KMS-11 (cell line): ENCODE measurements around the gene TLNRD1.

ENCODE experiments used
- H2AFZ ChIP-seq: fragments of 200-600 bp; sonication (generic); 2 replicates; pipeline ENCODE4 v1.6.1; 2016; ENCODE audit warnings: antibody characterized with exemption, mixed run types, low read depth
- H3K27ac ChIP-seq: fragments of 200-600 bp; sonication (generic); 2 replicates; pipeline ENCODE4 v1.6.1; 2016; ENCODE audit warnings: mild to moderate bottlenecking, mixed run types
- H3K27me3 ChIP-seq: fragments of 200-600 bp; sonication (generic); 2 replicates; pipeline ENCODE4 v1.6.1; 2017; ENCODE audit warnings: mild to moderate bottlenecking, low read depth, mixed run types, moderate library complexity; ENCODE audit not compliant: insufficient read depth
- H3K36me3 ChIP-seq: fragments of 200-600 bp; sonication (generic); 2 replicates; pipeline ENCODE4 v1.6.1; 2017; ENCODE audit warnings: mild to moderate bottlenecking, mixed run types; ENCODE audit not compliant: insufficient read depth
- H3K4me1 ChIP-seq: fragments of 200-600 bp; sonication (generic); 2 replicates; pipeline ENCODE4 v1.6.1; 2016; ENCODE audit warnings: mild to moderate bottlenecking, low read depth, mixed run types; ENCODE audit not compliant: poor library complexity, severe bottlenecking
- H3K4me2 ChIP-seq: fragments of 200-600 bp; sonication (generic); 2 replicates; pipeline ENCODE4 v1.7.0; 2016; ENCODE audit warnings: mild to moderate bottlenecking, mixed run types
- H3K4me3 ChIP-seq: fragments of 200-600 bp; sonication (generic); IDR thresholded peaks from 2 replicates; pipeline ENCODE4 v1.6.1; 2017; ENCODE audit warnings: low read depth, low read length, mixed read lengths; ENCODE audit not compliant: insufficient read depth
- H3K79me2 ChIP-seq: fragments of 200-600 bp; sonication (generic); 2 replicates; pipeline ENCODE4 v1.6.1; 2016; ENCODE audit warnings: low read depth, mixed run types; ENCODE audit not compliant: insufficient read depth
- H3K9ac ChIP-seq: fragments of 200-600 bp; sonication (generic); 2 replicates; pipeline ENCODE4 v1.6.1; 2016; ENCODE audit warnings: mild to moderate bottlenecking, mixed run types
- H4K20me1 ChIP-seq: fragments of 200-600 bp; sonication (generic); 2 replicates; pipeline ENCODE4 v1.6.1; 2016; ENCODE audit warnings: mild to moderate bottlenecking, mixed run types; ENCODE audit not compliant: insufficient read depth
- CTCF ChIP-seq: fragments of 200-600 bp; sonication (generic); conservative IDR thresholded peaks from 2 replicates; pipeline ENCODE4 v1.6.1; 2017; ENCODE audit warnings: low read depth, mild to moderate bottlenecking, antibody characterized with exemption, low read length, moderate library complexity, mixed read lengths

Gene TLNRD1

DNA sequence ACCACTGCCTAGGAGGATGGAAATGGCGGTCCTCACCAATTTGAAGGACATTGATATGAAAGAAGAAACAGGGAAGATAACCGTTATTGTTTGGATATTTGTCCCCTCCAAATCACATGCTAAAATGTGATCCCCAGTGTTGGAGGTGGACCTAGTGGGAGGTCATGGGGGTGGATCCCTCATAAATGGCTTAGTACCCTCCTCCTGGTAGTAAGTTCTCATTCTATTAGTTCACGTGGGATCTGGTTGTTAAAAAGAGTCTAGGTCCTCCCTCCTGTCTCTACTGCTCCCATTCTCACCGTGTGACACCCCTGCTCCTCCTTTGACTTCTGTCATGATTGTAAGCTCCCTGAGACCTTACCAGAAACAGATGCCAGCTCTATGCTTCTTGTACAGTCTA is 30.5 kb downstream of the TLNRD1 start:
- no peak for TF ChIP-seq CTCF
- H3K4me2 ChIP-seq, result no peak overlapping the region
- no peaks in the 10 kb centered on the region for H3K79me2 ChIP-seq
- H2AFZ ChIP-seq, result no peak overlapping the region
- H4K20me1 ChIP-seq, result no peaks in the 10 kb centered on the region
- no peaks in the 10 kb centered on the region for H3K27me3 ChIP-seq
- no peak overlapping the region for H3K9ac ChIP-seq
- no peaks in the 10 kb centered on the region for H3K36me3 ChIP-seq
- H3K27ac ChIP-seq, result no peak overlapping the region
- no peak overlapping the region for H3K4me3 ChIP-seq
- no peaks in the 10 kb centered on the region for H3K4me1 ChIP-seq

- no peaks in the 10 kb centered on the region for H4K20me1 ChIP-seq
- H3K4me1 ChIP-seq, result no peaks in the 10 kb centered on the region
- no peaks in the 10 kb centered on the region for H3K36me3 ChIP-seq
- no peak overlapping the region for H3K4me3 ChIP-seq
- H3K27ac ChIP-seq, result no peak overlapping the region
- no peak overlapping the region for H2AFZ ChIP-seq
- no peaks in the 10 kb centered on the region for H3K27me3 ChIP-seq
- no peak overlapping the region for H3K4me2 ChIP-seq
- H3K79me2 ChIP-seq, result no peaks in the 10 kb centered on the region
- H3K9ac ChIP-seq, result no peak overlapping the region
- TF ChIP-seq CTCF, result no peak
These were observed 31.6 kb downstream of the TLNRD1 start for GRCh38 chr15:81032355-81032754.

DNA sequence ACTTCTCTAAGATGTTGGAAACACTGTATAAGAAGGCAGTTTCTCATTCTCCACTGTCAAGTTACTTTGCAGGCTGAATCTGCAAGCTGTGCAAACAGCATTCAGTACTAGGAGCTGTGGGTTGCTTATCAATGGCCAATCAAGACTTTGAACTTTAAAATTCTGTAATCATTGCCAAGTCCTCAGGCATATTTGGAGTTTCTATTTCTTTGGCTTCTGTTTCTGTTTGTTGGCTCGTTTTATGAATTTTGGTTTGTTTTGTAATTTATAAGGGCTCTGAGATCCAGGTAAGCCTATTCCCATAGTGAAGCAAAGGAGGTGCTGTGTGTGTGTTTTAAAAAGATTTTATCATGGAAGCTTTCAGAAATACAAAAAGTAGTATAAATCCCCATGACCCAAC is 32.1 kb downstream of the TLNRD1 start:
- Histone ChIP-seq H3K79me2 (no peaks in the 10 kb centered on the region), H3K36me3 (no peaks in the 10 kb centered on the region), H3K4me1 (no peaks in the 10 kb centered on the region), H2AFZ (no peak overlapping the region), H3K4me2 (no peak overlapping the region), H3K27me3 (no peaks in the 10 kb centered on the region), H4K20me1 (no peaks in the 10 kb centered on the region), H3K9ac (no peak overlapping the region), H3K4me3 (no peak overlapping the region), H3K27ac (no peak overlapping the region)
- TF ChIP-seq CTCF, result no peak

GRCh38 chr15:81033508-81033907 is 32.8 kb downstream of the TLNRD1 start:
- Histone ChIP-seq H3K27me3 (no peaks in the 10 kb centered on the region), H3K4me2 (no peak overlapping the region), H3K4me1 (no peaks in the 10 kb centered on the region), H3K9ac (no peak overlapping the region), H4K20me1 (no peaks in the 10 kb centered on the region), H2AFZ (no peak overlapping the region), H3K4me3 (no peak overlapping the region), H3K79me2 (no peaks in the 10 kb centered on the region), H3K36me3 (no peaks in the 10 kb centered on the region), H3K27ac (no peak overlapping the region)
- no peak for TF ChIP-seq CTCF
